GM21737 (cell line): ENCODE measurements around the gene SLC4A7.
A peak's percentile ranks its signal among the peaks of the same experiment; 100 is the strongest.
"Not testable (repeated sequence)": the region's sequence is repeated elsewhere in the genome, so short reads cannot be mapped to it uniquely, and the experiment has no call there.

ENCODE experiments used
- ATAC-seq: cut with Tn5 transposase; IDR thresholded peaks from one replicate; pipeline ENCODE4 v1.9.1; 2021; ENCODE audit warnings: mild to moderate bottlenecking, moderate library complexity; ENCODE audit not compliant: unreplicated experiment

Gene SLC4A7

GRCh38 chr3:27366062-27366591 is 118.1 kb downstream of the SLC4A7 start:
- no peak for ATAC-seq

- peak; percentile 54 for ATAC-seq
Observed at GRCh38 chr3:27360113-27361078, 123.8 kb downstream of the SLC4A7 start.

GRCh38 chr3:27358372-27358771 is 125.8 kb downstream of the SLC4A7 start:
- ATAC-seq, result no peak

GRCh38 chr3:27357665-27358258 is 126.4 kb downstream of the SLC4A7 start:
- peak; percentile 80 for ATAC-seq

GRCh38 chr3:27356976-27357375 is 127.2 kb downstream of the SLC4A7 start:
- no peak for ATAC-seq

- ATAC-seq, result no peak
Observed at GRCh38 chr3:27354588-27355203, 129.5 kb downstream of the SLC4A7 start.

GRCh38 chr3:27354161-27354560 is 130.0 kb downstream of the SLC4A7 start:
- ATAC-seq, result no peak

- no peak for ATAC-seq
Observed at GRCh38 chr3:27353221-27353620, 131.0 kb downstream of the SLC4A7 start.

GRCh38 chr3:27352047-27352446 is 132.1 kb downstream of the SLC4A7 start:
- no peak for ATAC-seq

- ATAC-seq, result peak; percentile 64
Observed at GRCh38 chr3:27349832-27350231, 134.4 kb downstream of the SLC4A7 start.

GRCh38 chr3:27345959-27346865 is 138.0 kb downstream of the SLC4A7 start:
- ATAC-seq, result no peak

GRCh38 chr3:27345493-27345892 is 138.7 kb downstream of the SLC4A7 start:
- ATAC-seq, result no peak

GRCh38 chr3:27345045-27345444 is 139.1 kb downstream of the SLC4A7 start:
- no peak for ATAC-seq

- no peak for ATAC-seq
Observed at GRCh38 chr3:27344192-27344591, 140.0 kb downstream of the SLC4A7 start.

GRCh38 chr3:27342267-27342666 is 141.9 kb downstream of the SLC4A7 start:
- ATAC-seq, result no peak

GRCh38 chr3:27340534-27340933 is 143.7 kb downstream of the SLC4A7 start:
- peak; percentile 85 for ATAC-seq

- ATAC-seq, result no peak
Observed at GRCh38 chr3:27335571-27335970, 148.6 kb downstream of the SLC4A7 start.

- ATAC-seq, result no peak
Observed at GRCh38 chr3:27333843-27334242, 150.3 kb downstream of the SLC4A7 start.

- not testable (repeated sequence) for ATAC-seq
Observed at GRCh38 chr3:27328982-27329762, 155.0 kb downstream of the SLC4A7 start.
